PFSK-1 (cell line): ENCODE results near the gene PTPN22.

Experiments used
- POLR2AphosphoS5 ChIP-seq: IDR thresholded peaks from 2 replicates; pipeline ENCODE4 v1.6.1; 2012; ENCODE audit warnings: low read depth, mild to moderate bottlenecking, control low read depth, low read length, moderate library complexity
- TAF1 ChIP-seq: IDR thresholded peaks from 2 replicates; pipeline ENCODE4 v1.6.1; 2012; ENCODE audit warnings: low read length, control low read depth, borderline replicate concordance; ENCODE audit not compliant: insufficient read depth

DNA sequence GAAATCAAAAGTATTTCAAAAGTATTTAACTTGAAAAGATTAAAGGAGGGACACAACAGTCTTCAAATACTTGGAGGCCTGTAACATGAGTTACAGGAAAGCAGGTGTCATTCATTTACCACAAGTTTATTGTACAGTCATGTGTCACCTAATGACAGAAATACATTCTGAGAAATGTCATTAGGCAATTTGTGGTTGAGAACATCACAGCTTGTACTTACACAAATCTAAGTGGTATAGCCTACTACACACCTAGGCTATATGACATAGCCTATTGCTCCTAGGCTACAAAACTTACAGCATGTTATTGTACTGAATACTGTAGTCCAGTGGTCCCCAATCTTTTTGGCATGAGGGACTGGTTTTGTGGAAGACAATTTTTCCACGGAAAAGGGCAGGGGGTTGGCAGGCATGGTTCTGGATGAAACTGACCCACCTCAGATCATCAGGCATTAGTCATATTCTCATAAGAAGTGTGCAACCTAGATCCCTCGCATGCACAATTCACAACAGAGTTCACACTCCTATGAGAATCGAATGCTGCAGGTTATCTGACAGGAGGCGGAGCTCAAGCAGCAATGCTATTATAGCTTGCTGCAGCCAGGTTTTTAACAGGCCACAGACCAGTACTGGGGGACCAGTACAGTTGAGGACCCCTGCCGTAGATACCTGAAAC, 87.3 kb downstream of the PTPN22 start:
- TF ChIP-seq TAF1 (no peak), POLR2AphosphoS5 (no peak)
